HepG2 (cell line): ENCODE results near the gene ARHGEF3. TPM values are rescaled to one million over a fixed set of nuclear protein-coding genes. Genes with fewer than 3 reads are reported as not detected.

Experiments
- ATAC-seq: fragments of 200-7000 bp; cut with Tn5 transposase; 3 replicates; pipeline ENCODE4 v1.9.1; 2020; ENCODE audit warnings: mild to moderate bottlenecking, moderate library complexity
- BruUV-seq: library from RNA; stranded (reverse); fragments of 400-500 nt; replicated peaks from 2 replicates; lab custom pipeline; 2021; lab: Mats Ljungman, UMichigan
- CTCF ChIA-PET: fragments of 300-600 bp; formaldehyde crosslinking; extraction: SDS; loops from one replicate; lab custom pipeline; 2021; ENCODE audit warnings: low total read pairs, inconsistent platforms, low intra/inter-chr PET ratio; lab: Yijun Ruan, JAX
- POLR2A ChIA-PET: fragments of 350-600 bp; sonication (Branson Sonifier 250); formaldehyde crosslinking; loops from one replicate; lab custom pipeline; 2020; ENCODE audit warnings: antibody characterized with exemption, inconsistent platforms; lab: Yijun Ruan, JAX
- DNase-seq: peaks from one replicate; pipeline ENCODE4 v3.0.0-alpha.2; 2015; ENCODE audit warnings: low spot score
- FAIRE-seq: peaks from 3 replicates; lab custom pipeline; 2011; peaks lifted over from hg19 to GRCh38; lab: Jason Lieb, UNC
- H2AFZ ChIP-seq: one replicate; pipeline ENCODE4 v1.6.1; 2011; ENCODE audit warnings: low read length, inconsistent platforms
- H3K27ac ChIP-seq: fragments of 300-600 bp; 3 replicates; pipeline ENCODE4 v1.8.0; 2011; ENCODE audit warnings: mixed run types, mild to moderate bottlenecking, mixed read lengths, low read length, inconsistent platforms; ENCODE audit not compliant: insufficient read depth; ENCODE audit errors: extremely low read length
- H3K27me3 ChIP-seq, 2 experiments: fragments of 200-600 bp in 1 of 2; 2 replicates in 1 of 2; 3 replicates in 1 of 2; pipeline versions ENCODE4 v1.6.0 to v1.8.0; 2011; ENCODE audit warnings: low read length in 2 of 2, mild to moderate bottlenecking in 2 of 2, moderate library complexity in 2 of 2, inconsistent platforms in 1 of 2; ENCODE audit not compliant: insufficient read depth in 2 of 2, control insufficient read depth in 1 of 2
- H3K36me3 ChIP-seq, 2 experiments: fragments of 200-600 bp in 1 of 2; replicated peaks in 1 of 2; 2 replicates in 1 of 2; 3 replicates in 1 of 2; pipeline versions ENCODE4 v1.5.1 to v1.8.0; 2011; ENCODE audit warnings: low read length in 2 of 2, inconsistent platforms in 1 of 2; ENCODE audit not compliant: insufficient read depth in 2 of 2, control insufficient read depth in 1 of 2
- H3K4me1 ChIP-seq: 2 replicates; pipeline ENCODE4 v1.5.1; 2012; ENCODE audit warnings: low read length, inconsistent platforms; ENCODE audit not compliant: insufficient read depth
- H3K4me2 ChIP-seq: 2 replicates; pipeline ENCODE4 v1.6.0; 2011; ENCODE audit warnings: low read depth, low read length, inconsistent platforms
- H3K4me3 ChIP-seq, 3 experiments: fragments of 200-600 bp in 1 of 3; sonication (generic), shearing (Covaris generic) in 1 of 3; replicated peaks in 1 of 3; 2 replicates each; pipeline ENCODE4 v1.5.1; 2011 to 2016; ENCODE audit warnings: low read length in 3 of 3, inconsistent platforms in 2 of 3, low read depth in 2 of 3, mild to moderate bottlenecking in 2 of 3, control low read depth in 1 of 3, mixed read lengths in 1 of 3; ENCODE audit not compliant: insufficient read depth in 1 of 3
- H3K79me2 ChIP-seq: one replicate; pipeline ENCODE4 v1.6.1; 2011; ENCODE audit warnings: low read length, inconsistent platforms; ENCODE audit not compliant: insufficient read depth
- H3K9ac ChIP-seq: 2 replicates; pipeline ENCODE4 v1.6.0; 2011; ENCODE audit warnings: mild to moderate bottlenecking, low read depth, low read length, inconsistent platforms; ENCODE audit not compliant: insufficient read depth
- H3K9me3 ChIP-seq: 2 replicates; pipeline ENCODE4 v1.5.1; 2012; ENCODE audit warnings: mild to moderate bottlenecking, low read length
- H4K20me1 ChIP-seq: 2 replicates; pipeline ENCODE4 v1.6.0; 2011; ENCODE audit warnings: inconsistent platforms, mild to moderate bottlenecking, low read length, moderate library complexity; ENCODE audit not compliant: insufficient read depth
- CREB1 ChIP-seq, 2 experiments: fragments of 450-650 bp in 1 of 2; IDR thresholded peaks; 2 replicates each; pipeline ENCODE4 v1.6.1; 2016 to 2017; ENCODE audit warnings: control low read depth in 1 of 2, mild to moderate bottlenecking in 1 of 2, missing compliant biosample characterization in 1 of 2, missing genetic modification characterization in 1 of 2
- GTF2F1 ChIP-seq: fragments of 150-350 bp; IDR thresholded peaks from 2 replicates; pipeline ENCODE4 v1.6.1; 2014; ENCODE audit warnings: low read length
- MATR3 ChIP-seq: sonication (generic); formaldehyde crosslinking; IDR thresholded peaks from 2 replicates; pipeline ENCODE4 v1.4.0; 2020; ENCODE audit warnings: missing genetic modification reagents
- MBD4 ChIP-seq: IDR thresholded peaks from 2 replicates; pipeline ENCODE4 v1.6.1; 2012; ENCODE audit warnings: low read length, inconsistent platforms, borderline replicate concordance
- MIXL1 ChIP-seq: IDR thresholded peaks from 2 replicates; pipeline ENCODE4 v1.6.1; 2016
- MTA1 ChIP-seq: sonication (generic); formaldehyde crosslinking; IDR thresholded peaks from 2 replicates; pipeline ENCODE4 v1.4.0; 2020; ENCODE audit warnings: missing genetic modification reagents, mild to moderate bottlenecking, borderline replicate concordance
- MTF2 ChIP-seq: sonication (generic); formaldehyde crosslinking; IDR thresholded peaks from 2 replicates; pipeline ENCODE4 v1.5.0; 2020; ENCODE audit warnings: missing genetic modification reagents, borderline replicate concordance
- NR3C1 ChIP-seq: sonication (generic); formaldehyde crosslinking; IDR thresholded peaks from 2 replicates; pipeline ENCODE4 v1.4.0; 2020; ENCODE audit warnings: missing genetic modification reagents
- TEAD2 ChIP-seq: sonication (generic); formaldehyde crosslinking; IDR thresholded peaks from 2 replicates; pipeline ENCODE4 v1.9.0; 2021; ENCODE audit warnings: missing genetic modification reagents
- ZBTB38 ChIP-seq: sonication (generic); formaldehyde crosslinking; IDR thresholded peaks from 2 replicates; pipeline ENCODE4 v1.5.1; 2020; ENCODE audit warnings: mild to moderate bottlenecking, missing genetic modification reagents
- ZBTB7B ChIP-seq: sonication (generic); formaldehyde crosslinking; IDR thresholded peaks from 2 replicates; pipeline ENCODE4 v1.4.0; 2020; ENCODE audit warnings: missing genetic modification reagents
- ZC3H13 ChIP-seq: sonication (generic); formaldehyde crosslinking; IDR thresholded peaks from 2 replicates; pipeline ENCODE4 v1.8.1; 2023; ENCODE audit warnings: mild to moderate bottlenecking, missing genetic modification reagents, moderate library complexity
- ZFP82 ChIP-seq: sonication (generic); formaldehyde crosslinking; IDR thresholded peaks from 2 replicates; pipeline ENCODE4 v1.5.1; 2020; ENCODE audit warnings: mild to moderate bottlenecking, missing genetic modification reagents, borderline replicate concordance
- ZNF747 ChIP-seq: sonication (generic); formaldehyde crosslinking; IDR thresholded peaks from 2 replicates; pipeline ENCODE4 v1.8.1; 2023; ENCODE audit warnings: missing genetic modification reagents, mild to moderate bottlenecking, borderline replicate concordance
- ZNF772 ChIP-seq: sonication (generic); formaldehyde crosslinking; IDR thresholded peaks from 2 replicates; pipeline ENCODE4 v1.5.0; 2020; ENCODE audit warnings: mild to moderate bottlenecking, missing genetic modification reagents
- in situ Hi-C: cut with HindIII; loops from 2 replicates; pipeline ENCODE4 v1.10.0; 2017; ENCODE audit warnings: low pct_unique_long_range_greater_than_20kb; ENCODE audit not compliant: extremely low pct_ligation_motif_present
- intact Hi-C: fragments of 100-400 bp; cut with micrococcal nuclease; formaldehyde crosslinking; loops from one replicate; pipeline ENCODE4 v1.10.0; 2022; ENCODE audit not compliant: unreplicated experiment
- polyA plus RNA-seq, 8 experiments: library from polyadenylated mRNA; depleted of rRNA in 3 of 8; stranded (reverse) in 7 of 8; unstranded in 1 of 8; fragments of >200 nt; fragmentation: Illumina TruSeq in 4 of 8; extraction: Trizol in 4 of 8; gene quantifications; 2 replicates each; pipeline versions ENCODE4 v1.2.1 to v1.2.3, GENCODE V29; 2011 to 2016; ENCODE audit warnings: low read depth in 4 of 8, missing spikeins in 1 of 8, mixed read lengths in 1 of 8; ENCODE audit not compliant: insufficient read depth in 1 of 8
- total RNA-seq, 5 experiments: library from RNA; depleted of rRNA; stranded (reverse); fragments of >200 nt; fragmentation: Illumina TruSeq; extraction: Trizol; gene quantifications; 2 replicates each; pipeline ENCODE4 v1.2.3, GENCODE V29; 2016; ENCODE audit warnings: low read depth in 1 of 5
- TF ChIP-seq, protein P1 (sequence below): sonication (generic); formaldehyde crosslinking; IDR thresholded peaks from 2 replicates; pipeline ENCODE4 v1.5.0; 2020; ENCODE audit warnings: mild to moderate bottlenecking, missing genetic modification reagents, borderline replicate concordance
- TF ChIP-seq, protein P2 (sequence below): sonication (generic); formaldehyde crosslinking; IDR thresholded peaks from 2 replicates; pipeline ENCODE4 v1.8.1; 2023; ENCODE audit warnings: missing genetic modification reagents, inconsistent platforms, borderline replicate concordance

The ARHGEF3 gene
- total and polyA plus RNA-seq, 2 of the 13 experiments (the other 11 are each of a cell fraction or from before 2014, with no cell fraction given), result 14.8 to 23.1 TPM

DNA sequence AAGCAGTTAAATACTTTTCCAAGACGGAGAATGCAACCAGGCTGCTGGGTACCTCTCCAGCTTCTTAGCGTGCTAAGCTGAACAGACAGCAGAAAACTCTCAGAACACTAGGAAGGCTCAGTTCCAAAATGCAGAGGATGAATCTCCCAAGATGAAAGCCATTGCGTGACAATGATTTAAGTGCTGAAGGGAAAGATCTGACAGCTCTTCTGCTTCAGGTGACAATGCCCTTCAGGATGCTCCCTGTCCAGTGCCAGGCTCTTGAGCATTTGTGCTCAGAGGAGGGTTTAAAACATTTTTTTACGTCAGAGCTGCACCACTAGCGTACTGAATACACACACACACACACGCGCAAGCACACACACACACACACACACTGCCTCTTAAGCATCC is 26.3 kb downstream of the ARHGEF3 start (continued):
- no peak for TF ChIP-seq MIXL1
- TF ChIP-seq ZFP82 (CRISPR knock-in tag), result no peak
- no peak for TF ChIP-seq ZBTB7B (CRISPR knock-in tag)
- TF ChIP-seq, all 625 proteins: peak for 0

DNA sequence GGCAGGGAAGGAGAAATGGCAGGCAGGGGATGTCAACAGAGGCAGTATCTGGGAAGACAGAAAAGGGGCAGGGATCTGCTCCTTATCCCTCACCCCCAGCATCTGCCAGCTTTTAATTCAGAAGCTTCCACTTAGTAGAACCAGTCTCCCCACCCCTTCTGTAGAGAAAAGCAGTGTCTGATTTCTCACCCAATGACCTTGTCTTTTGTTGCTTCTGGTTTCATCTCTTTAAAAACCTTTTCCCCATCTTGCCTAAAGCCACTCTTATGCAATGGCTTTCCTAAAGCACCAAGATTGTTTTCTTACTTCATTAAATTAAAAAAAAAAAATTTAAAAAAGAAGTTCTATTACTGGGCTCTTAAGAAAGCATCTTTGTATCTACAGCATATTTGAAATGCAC is 27.8 kb downstream of the ARHGEF3 start:
- DNase-seq (no peak), FAIRE-seq (no peak), ATAC-seq (no peak)
- ChIA-PET POLR2A (interaction anchor here (0.7 kb wide), 1 partner anchor 9 kb away, joined by 3 read pairs; no protein-coding TSS in a partner anchor), CTCF (no interaction called here)
- Histone ChIP-seq H3K27ac (no peak overlapping the region), H3K9me3 (no peaks in the 10 kb centered on the region), H4K20me1 (no peaks in the 10 kb centered on the region), H2AFZ (no peak overlapping the region), H3K4me3 (no peak overlapping the region), H3K27me3 (no peaks in the 10 kb centered on the region), H3K79me2 (peaks cover 28% of the 10 kb centered on the region), H3K36me3 (peaks cover 16 to 35% of the 10 kb centered on the region in 2 experiments; a peak in 4 of 5 replicates), H3K4me2 (no peak overlapping the region), H3K4me1 (peaks cover 8% of the 10 kb centered on the region), H3K9ac (no peak overlapping the region)
- intact Hi-C loops, result no loop called here
- no TSS peak for BruUV-seq
- in situ Hi-C loops, result no loop called here
- no peak for TF ChIP-seq GTF2F1
- TF ChIP-seq, protein P1, sequence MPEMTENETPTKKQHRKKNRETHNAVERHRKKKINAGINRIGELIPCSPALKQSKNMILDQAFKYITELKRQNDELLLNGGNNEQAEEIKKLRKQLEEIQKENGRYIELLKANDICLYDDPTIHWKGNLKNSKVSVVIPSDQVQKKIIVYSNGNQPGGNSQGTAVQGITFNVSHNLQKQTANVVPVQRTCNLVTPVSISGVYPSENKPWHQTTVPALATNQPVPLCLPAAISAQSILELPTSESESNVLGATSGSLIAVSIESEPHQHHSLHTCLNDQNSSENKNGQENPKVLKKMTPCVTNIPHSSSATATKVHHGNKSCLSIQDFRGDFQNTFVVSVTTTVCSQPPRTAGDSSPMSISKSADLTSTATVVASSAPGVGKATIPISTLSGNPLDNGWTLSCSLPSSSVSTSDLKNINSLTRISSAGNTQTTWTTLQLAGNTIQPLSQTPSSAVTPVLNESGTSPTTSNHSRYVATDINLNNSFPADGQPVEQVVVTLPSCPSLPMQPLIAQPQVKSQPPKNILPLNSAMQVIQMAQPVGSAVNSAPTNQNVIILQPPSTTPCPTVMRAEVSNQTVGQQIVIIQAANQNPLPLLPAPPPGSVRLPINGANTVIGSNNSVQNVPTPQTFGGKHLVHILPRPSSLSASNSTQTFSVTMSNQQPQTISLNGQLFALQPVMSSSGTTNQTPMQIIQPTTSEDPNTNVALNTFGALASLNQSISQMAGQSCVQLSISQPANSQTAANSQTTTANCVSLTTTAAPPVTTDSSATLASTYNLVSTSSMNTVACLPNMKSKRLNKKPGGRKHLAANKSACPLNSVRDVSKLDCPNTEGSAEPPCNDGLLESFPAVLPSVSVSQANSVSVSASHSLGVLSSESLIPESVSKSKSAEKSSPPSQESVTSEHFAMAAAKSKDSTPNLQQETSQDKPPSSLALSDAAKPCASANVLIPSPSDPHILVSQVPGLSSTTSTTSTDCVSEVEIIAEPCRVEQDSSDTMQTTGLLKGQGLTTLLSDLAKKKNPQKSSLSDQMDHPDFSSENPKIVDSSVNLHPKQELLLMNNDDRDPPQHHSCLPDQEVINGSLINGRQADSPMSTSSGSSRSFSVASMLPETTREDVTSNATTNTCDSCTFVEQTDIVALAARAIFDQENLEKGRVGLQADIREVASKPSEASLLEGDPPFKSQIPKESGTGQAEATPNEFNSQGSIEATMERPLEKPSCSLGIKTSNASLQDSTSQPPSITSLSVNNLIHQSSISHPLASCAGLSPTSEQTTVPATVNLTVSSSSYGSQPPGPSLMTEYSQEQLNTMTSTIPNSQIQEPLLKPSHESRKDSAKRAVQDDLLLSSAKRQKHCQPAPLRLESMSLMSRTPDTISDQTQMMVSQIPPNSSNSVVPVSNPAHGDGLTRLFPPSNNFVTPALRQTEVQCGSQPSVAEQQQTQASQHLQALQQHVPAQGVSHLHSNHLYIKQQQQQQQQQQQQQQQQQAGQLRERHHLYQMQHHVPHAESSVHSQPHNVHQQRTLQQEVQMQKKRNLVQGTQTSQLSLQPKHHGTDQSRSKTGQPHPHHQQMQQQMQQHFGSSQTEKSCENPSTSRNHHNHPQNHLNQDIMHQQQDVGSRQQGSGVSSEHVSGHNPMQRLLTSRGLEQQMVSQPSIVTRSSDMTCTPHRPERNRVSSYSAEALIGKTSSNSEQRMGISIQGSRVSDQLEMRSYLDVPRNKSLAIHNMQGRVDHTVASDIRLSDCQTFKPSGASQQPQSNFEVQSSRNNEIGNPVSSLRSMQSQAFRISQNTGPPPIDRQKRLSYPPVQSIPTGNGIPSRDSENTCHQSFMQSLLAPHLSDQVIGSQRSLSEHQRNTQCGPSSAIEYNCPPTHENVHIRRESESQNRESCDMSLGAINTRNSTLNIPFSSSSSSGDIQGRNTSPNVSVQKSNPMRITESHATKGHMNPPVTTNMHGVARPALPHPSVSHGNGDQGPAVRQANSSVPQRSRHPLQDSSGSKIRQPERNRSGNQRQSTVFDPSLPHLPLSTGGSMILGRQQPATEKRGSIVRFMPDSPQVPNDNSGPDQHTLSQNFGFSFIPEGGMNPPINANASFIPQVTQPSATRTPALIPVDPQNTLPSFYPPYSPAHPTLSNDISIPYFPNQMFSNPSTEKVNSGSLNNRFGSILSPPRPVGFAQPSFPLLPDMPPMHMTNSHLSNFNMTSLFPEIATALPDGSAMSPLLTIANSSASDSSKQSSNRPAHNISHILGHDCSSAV, result no peak
- TF ChIP-seq MTF2 (CRISPR knock-in tag), result no peak
- no peak for TF ChIP-seq ZC3H13 (CRISPR knock-in tag)
- no peak for TF ChIP-seq MATR3
- no peak for TF ChIP-seq ZNF747 (CRISPR knock-in tag)
- no peak for TF ChIP-seq ZNF772 (CRISPR knock-in tag)
- TF ChIP-seq, protein P2, sequence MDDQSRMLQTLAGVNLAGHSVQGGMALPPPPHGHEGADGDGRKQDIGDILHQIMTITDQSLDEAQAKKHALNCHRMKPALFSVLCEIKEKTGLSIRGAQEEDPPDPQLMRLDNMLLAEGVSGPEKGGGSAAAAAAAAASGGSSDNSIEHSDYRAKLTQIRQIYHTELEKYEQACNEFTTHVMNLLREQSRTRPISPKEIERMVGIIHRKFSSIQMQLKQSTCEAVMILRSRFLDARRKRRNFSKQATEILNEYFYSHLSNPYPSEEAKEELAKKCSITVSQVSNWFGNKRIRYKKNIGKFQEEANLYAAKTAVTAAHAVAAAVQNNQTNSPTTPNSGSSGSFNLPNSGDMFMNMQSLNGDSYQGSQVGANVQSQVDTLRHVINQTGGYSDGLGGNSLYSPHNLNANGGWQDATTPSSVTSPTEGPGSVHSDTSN (CRISPR knock-in tag), result no peak
- no peak for TF ChIP-seq MTA1 (CRISPR knock-in tag)
- no peak for TF ChIP-seq CREB1 (IDR thresholded peaks at IDR 0.05)
- no peak for TF ChIP-seq CREB1 (CRISPR knock-in tag; IDR thresholded peaks at IDR 0.05)
- no peak for TF ChIP-seq MBD4
- TF ChIP-seq TEAD2 (CRISPR knock-in tag), result no peak
- no peak for TF ChIP-seq NR3C1 (CRISPR knock-in tag)
- TF ChIP-seq ZBTB38 (CRISPR knock-in tag), result no peak
